H9 (cell line): ENCODE data around the gene BASP1. TPM values are rescaled to one million over a fixed set of nuclear protein-coding genes. Genes with fewer than 3 reads are reported as not detected.

Experiments used
- DNase-seq: peaks from one replicate; pipeline ENCODE4 v3.0.0-alpha.2; 2017
- H2AFZ ChIP-seq: one replicate; pipeline ENCODE4 v1.6.1; 2013; ENCODE audit warnings: mild to moderate bottlenecking, low read length, control low read depth, moderate library complexity
- H2AK5ac ChIP-seq: 2 replicates; pipeline ENCODE4 v1.6.1; 2013; ENCODE audit warnings: low read length, control low read depth, mixed read lengths; ENCODE audit not compliant: insufficient read length
- H2BK120ac ChIP-seq: one replicate; pipeline ENCODE4 v1.6.1; 2013; ENCODE audit warnings: low read depth, mild to moderate bottlenecking, low read length, control low read depth, inconsistent platforms; ENCODE audit not compliant: poor library complexity, severe bottlenecking
- H2BK12ac ChIP-seq: 2 replicates; pipeline ENCODE4 v1.6.1; 2013; ENCODE audit warnings: low read length, control low read depth, mixed read lengths, low read depth; ENCODE audit not compliant: insufficient read length
- H2BK15ac ChIP-seq: 2 replicates; pipeline ENCODE4 v1.6.1; 2013; ENCODE audit warnings: low read depth, low read length, control low read depth
- H2BK20ac ChIP-seq: one replicate; pipeline ENCODE4 v1.6.1; 2013; ENCODE audit warnings: low read depth, mild to moderate bottlenecking, low read length, control low read depth, inconsistent platforms; ENCODE audit not compliant: poor library complexity, severe bottlenecking
- H2BK5ac ChIP-seq: 2 replicates; pipeline ENCODE4 v1.6.1; 2013; ENCODE audit warnings: low read length, control low read depth, mixed read lengths; ENCODE audit not compliant: insufficient read length
- H3K14ac ChIP-seq: 2 replicates; pipeline ENCODE4 v1.6.1; 2013; ENCODE audit warnings: low read length, control low read depth; ENCODE audit not compliant: insufficient read depth
- H3K18ac ChIP-seq: 2 replicates; pipeline ENCODE4 v1.6.1; 2013; ENCODE audit warnings: low read depth, mild to moderate bottlenecking, mixed read lengths, low read length, control low read depth; ENCODE audit not compliant: insufficient read length
- H3K23ac ChIP-seq: 2 replicates; pipeline ENCODE4 v1.6.1; 2013; ENCODE audit warnings: low read length, control low read depth, mixed read lengths, low read depth; ENCODE audit not compliant: insufficient read length
- H3K23me2 ChIP-seq: 2 replicates; pipeline ENCODE4 v1.6.1; 2013; ENCODE audit warnings: low read depth, mild to moderate bottlenecking, mixed read lengths, low read length, control low read depth; ENCODE audit not compliant: insufficient read length, poor library complexity, severe bottlenecking
- H3K27ac ChIP-seq: 2 replicates; pipeline ENCODE4 v1.5.1; 2013; ENCODE audit warnings: low read length, control low read depth, mixed read lengths, low read depth; ENCODE audit not compliant: insufficient read length
- H3K27me3 ChIP-seq: 2 replicates; pipeline ENCODE4 v1.6.1; 2013; ENCODE audit warnings: low read length, control low read depth, inconsistent platforms; ENCODE audit not compliant: insufficient read depth
- H3K4ac ChIP-seq: 2 replicates; pipeline ENCODE4 v1.6.1; 2013; ENCODE audit warnings: low read depth, mild to moderate bottlenecking, control low read depth, inconsistent platforms, low read length, moderate library complexity
- H3K4me1 ChIP-seq: 2 replicates; pipeline ENCODE4 v1.6.1; 2013; ENCODE audit warnings: low read length, control low read depth, inconsistent platforms; ENCODE audit not compliant: insufficient read depth
- H3K4me2 ChIP-seq: 2 replicates; pipeline ENCODE4 v1.6.1; 2013; ENCODE audit warnings: low read length, control low read depth, mixed read lengths; ENCODE audit not compliant: insufficient read length, insufficient read depth
- H3K56ac ChIP-seq: 2 replicates; pipeline ENCODE4 v1.6.1; 2013; ENCODE audit warnings: low read depth, mild to moderate bottlenecking, mixed read lengths, low read length, control low read depth; ENCODE audit not compliant: insufficient read length
- H3K79me1 ChIP-seq: 2 replicates; pipeline ENCODE4 v1.6.1; 2013; ENCODE audit warnings: low read depth, mild to moderate bottlenecking, moderate library complexity, low read length, control low read depth, inconsistent platforms; ENCODE audit not compliant: insufficient read depth, poor library complexity, severe bottlenecking
- H3K79me2 ChIP-seq: 2 replicates; pipeline ENCODE4 v1.6.1; 2013; ENCODE audit warnings: low read length, control low read depth, inconsistent platforms; ENCODE audit not compliant: insufficient read depth
- H3K9ac ChIP-seq: 2 replicates; pipeline ENCODE4 v1.6.1; 2013; ENCODE audit warnings: low read length, control low read depth, mixed read lengths; ENCODE audit not compliant: insufficient read length; ENCODE audit errors: extremely low read depth
- H3K9me3 ChIP-seq: one replicate; pipeline ENCODE4 v1.6.1; 2013; ENCODE audit warnings: low read depth, low read length, inconsistent platforms; ENCODE audit not compliant: control insufficient read depth
- H3T11ph ChIP-seq: one replicate; pipeline ENCODE4 v1.6.1; 2013; ENCODE audit warnings: mild to moderate bottlenecking, low read length, control low read depth, inconsistent platforms
- H4K20me1 ChIP-seq: one replicate; pipeline ENCODE4 v1.6.1; 2013; ENCODE audit not compliant: control insufficient read depth, insufficient read length, insufficient read depth
- H4K5ac ChIP-seq: 2 replicates; pipeline ENCODE4 v1.6.1; 2013; ENCODE audit warnings: low read depth, mild to moderate bottlenecking, mixed read lengths, low read length, control low read depth; ENCODE audit not compliant: insufficient read length
- H4K8ac ChIP-seq: replicated peaks from 2 replicates; pipeline ENCODE4 v1.6.1; 2013; ENCODE audit warnings: low read length, control low read depth, mixed read lengths, low read depth; ENCODE audit not compliant: insufficient read length
- H4K91ac ChIP-seq: 2 replicates; pipeline ENCODE4 v1.6.1; 2013; ENCODE audit warnings: low read depth, mild to moderate bottlenecking, moderate library complexity, mixed read lengths, low read length, control low read depth; ENCODE audit not compliant: insufficient read length
- H3K27ac Mint-ChIP-seq, 3 experiments: 2 replicates in 2 of 3; 3 replicates in 1 of 3; pipeline ENCODE4 v1.8.0; 2020 to 2021; ENCODE audit warnings: mixed read lengths in 3 of 3, mild to moderate bottlenecking in 1 of 3, moderate library complexity in 1 of 3
- H3K27me3 Mint-ChIP-seq: 2 replicates; pipeline ENCODE4 v1.8.0; 2021; ENCODE audit warnings: low read depth, mild to moderate bottlenecking, moderate library complexity, mixed read lengths
- H3K36me3 Mint-ChIP-seq, 3 experiments: 2 replicates in 2 of 3; 3 replicates in 1 of 3; pipeline ENCODE4 v1.8.0; 2020 to 2021; ENCODE audit warnings: low read depth in 3 of 3, mixed read lengths in 3 of 3; ENCODE audit not compliant: insufficient read depth in 1 of 3
- H3K4me1 Mint-ChIP-seq, 2 experiments: 2 replicates each; pipeline ENCODE4 v1.8.0; 2020; ENCODE audit warnings: mixed read lengths in 2 of 2
- H3K4me3 Mint-ChIP-seq, 2 experiments: 2 replicates in 1 of 2; 3 replicates in 1 of 2; pipeline ENCODE4 v1.8.0; 2020 to 2021; ENCODE audit warnings: mild to moderate bottlenecking in 2 of 2, mixed read lengths in 2 of 2, moderate library complexity in 1 of 2
- H3K9me3 Mint-ChIP-seq, 2 experiments: 2 replicates in 1 of 2; 3 replicates in 1 of 2; pipeline ENCODE4 v1.8.0; 2020; ENCODE audit warnings: mild to moderate bottlenecking in 2 of 2, mixed read lengths in 2 of 2, moderate library complexity in 1 of 2
- WGBS: extraction: QIAGEN DNeasy Blood & Tissue Kit; methylation state at CpG from one replicate; pipeline ENCODE4 v1.1.7; 2013; ENCODE audit warnings: missing lambda C conversion rate, low lambda C conversion rate, mixed read lengths; ENCODE audit not compliant: insufficient read length; ENCODE audit errors: extremely low coverage; 5-methylcytosine and 5-hydroxymethylcytosine counted together
- total RNA-seq: library from RNA; stranded (reverse); gene quantifications from 2 replicates; pipeline ENCODE4 v1.2.1, GENCODE V29; 2021
- TF ChIP-seq, protein P1 (sequence below): fragments of 200-600 bp; sonication (generic); conservative IDR thresholded peaks from 3 replicates; pipeline ENCODE4 v1.8.0; 2021; ENCODE audit warnings: antibody characterized with exemption, mild to moderate bottlenecking

The BASP1 gene
- total RNA-seq, 1 experiment from 2014 or later, result 180 TPM

DNA sequence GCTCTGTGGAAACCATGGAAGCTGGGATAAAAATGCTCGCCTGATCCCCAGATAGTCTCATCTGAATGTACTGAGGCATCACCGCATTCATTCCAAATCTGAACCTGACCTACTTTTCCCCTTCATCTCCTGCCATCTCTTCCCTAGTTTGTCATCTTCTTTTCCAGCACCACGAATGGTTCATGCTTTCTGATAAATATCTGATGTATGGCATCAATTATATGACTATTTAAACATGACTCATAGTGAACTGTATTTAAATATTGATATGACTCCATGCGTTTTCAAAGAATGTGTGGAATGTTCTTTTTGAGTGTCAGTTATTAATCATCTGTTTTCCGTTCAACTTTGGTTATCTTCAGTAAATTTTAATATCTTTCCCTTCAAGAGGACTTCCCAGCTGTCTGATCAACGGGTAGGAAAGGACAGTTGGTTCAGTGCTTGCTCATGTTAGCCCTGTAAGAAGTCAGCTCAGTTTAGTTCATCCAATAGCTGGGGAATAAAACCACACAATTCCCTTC lies 21.1 kb downstream of the BASP1 start:
- Histone ChIP-seq H3K4me2 (no peak overlapping the region), H3K18ac (no peak overlapping the region), H3T11ph (no peak overlapping the region), H3K56ac (no peak overlapping the region), H4K91ac (no peak overlapping the region), H3K23ac (no peak overlapping the region), H3K9me3 (no peaks in the 10 kb centered on the region), H4K8ac (no peak overlapping the region), H2BK5ac (no peak overlapping the region), H3K9ac (no peak overlapping the region), H2BK120ac (no peak overlapping the region), H4K5ac (no peak overlapping the region), H2AK5ac (no peak overlapping the region), H3K27me3 (no peaks in the 10 kb centered on the region), H3K23me2 (no peaks in the 10 kb centered on the region), H3K79me1 (peaks cover 2% of the 10 kb centered on the region), H3K79me2 (peaks cover 31% of the 10 kb centered on the region), H3K14ac (no peak overlapping the region), H3K4ac (no peak overlapping the region), H2BK20ac (no peak overlapping the region), H4K20me1 (no peaks in the 10 kb centered on the region), H2BK15ac (no peak overlapping the region), H2AFZ (no peak overlapping the region), H3K27ac (no peak overlapping the region), H3K4me1 (peaks cover 5% of the 10 kb centered on the region; the same call in 1 of the 2 replicates), H2BK12ac (no peak overlapping the region)
- Mint-ChIP-seq H3K4me3 (no peak overlapping the region), H3K27me3 (no peaks in the 10 kb centered on the region), H3K4me1 (peaks cover 40 to 46% of the 10 kb centered on the region in 2 experiments), H3K27ac (peak overlapping the region in 2 of 3 experiments; percentile 10 to 54; a peak in 2 of 7 replicates), H3K36me3 (peaks cover 8 to 40% (median 35%) of the 10 kb centered on the region in 3 experiments; a peak in 6 of 7 replicates), H3K9me3 (no peaks in the 10 kb centered on the region)
- WGBS, result no CpG with 5 or more reads among the region's 6 CpGs
- DNase-seq, result no peak
- TF ChIP-seq, protein P1, sequence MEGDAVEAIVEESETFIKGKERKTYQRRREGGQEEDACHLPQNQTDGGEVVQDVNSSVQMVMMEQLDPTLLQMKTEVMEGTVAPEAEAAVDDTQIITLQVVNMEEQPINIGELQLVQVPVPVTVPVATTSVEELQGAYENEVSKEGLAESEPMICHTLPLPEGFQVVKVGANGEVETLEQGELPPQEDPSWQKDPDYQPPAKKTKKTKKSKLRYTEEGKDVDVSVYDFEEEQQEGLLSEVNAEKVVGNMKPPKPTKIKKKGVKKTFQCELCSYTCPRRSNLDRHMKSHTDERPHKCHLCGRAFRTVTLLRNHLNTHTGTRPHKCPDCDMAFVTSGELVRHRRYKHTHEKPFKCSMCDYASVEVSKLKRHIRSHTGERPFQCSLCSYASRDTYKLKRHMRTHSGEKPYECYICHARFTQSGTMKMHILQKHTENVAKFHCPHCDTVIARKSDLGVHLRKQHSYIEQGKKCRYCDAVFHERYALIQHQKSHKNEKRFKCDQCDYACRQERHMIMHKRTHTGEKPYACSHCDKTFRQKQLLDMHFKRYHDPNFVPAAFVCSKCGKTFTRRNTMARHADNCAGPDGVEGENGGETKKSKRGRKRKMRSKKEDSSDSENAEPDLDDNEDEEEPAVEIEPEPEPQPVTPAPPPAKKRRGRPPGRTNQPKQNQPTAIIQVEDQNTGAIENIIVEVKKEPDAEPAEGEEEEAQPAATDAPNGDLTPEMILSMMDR, result no peak
